VCaP (cell line): ENCODE data around the gene VPS16.

Source experiments
- H3K27ac ChIP-seq: fragments of 450-650 bp; 2 replicates; pipeline ENCODE4 v1.5.1; 2017
- CTCF ChIP-seq: fragments of 450-650 bp; conservative IDR thresholded peaks from 2 replicates; pipeline ENCODE4 v1.5.1; 2017; ENCODE audit warnings: mild to moderate bottlenecking, moderate library complexity

Gene VPS16

DNA sequence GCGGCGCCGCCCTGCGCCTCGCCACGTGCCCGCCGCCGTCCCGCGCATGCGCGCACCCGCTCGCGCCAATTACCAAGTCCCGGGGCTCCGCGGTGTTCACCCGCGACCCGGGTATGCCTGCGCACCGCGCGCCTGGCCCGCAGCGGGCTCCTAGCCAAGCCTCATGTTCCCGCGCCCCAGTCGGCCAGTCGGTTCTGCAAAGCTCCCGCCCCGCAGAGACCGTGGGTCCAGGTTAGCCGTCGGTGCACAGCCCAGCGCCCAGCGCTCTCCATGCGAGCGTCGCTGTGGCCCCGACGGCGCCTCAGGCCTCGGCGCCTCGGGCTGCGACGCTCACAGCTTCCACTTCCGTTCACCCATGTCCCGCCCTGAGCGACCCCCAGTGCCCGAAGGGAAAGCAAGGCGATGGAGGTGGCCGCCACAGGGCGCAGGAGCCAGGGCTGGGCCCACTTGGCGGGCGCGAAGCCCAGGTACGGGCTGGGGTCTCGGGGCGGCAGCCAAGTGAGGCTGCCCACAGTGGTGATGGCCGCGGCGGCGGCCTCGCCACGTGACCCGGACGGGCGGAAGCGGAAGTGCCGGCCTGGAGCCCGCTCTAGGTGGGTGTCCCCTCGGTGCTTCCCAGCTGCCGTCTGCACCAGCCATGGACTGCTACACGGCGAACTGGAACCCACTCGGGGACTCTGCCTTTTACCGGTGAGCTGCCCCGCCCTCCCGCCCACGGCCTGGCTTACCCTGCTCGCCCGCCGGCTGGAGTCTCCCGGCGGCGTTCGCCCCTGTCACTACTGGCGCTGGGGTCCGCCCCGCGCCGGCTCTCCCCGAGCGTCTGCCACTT, at the start of gene VPS16, which contains the start of gene PCED1A:
Gene VPS16 (plus strand): TSS at position 608 of the 829 bp plus-strand sequence. CDS start 30 bp downstream, at position 638.
Gene PCED1A (minus strand): TSS at position 518 of the 829 bp plus-strand sequence. CDS start 743 bp downstream, outside the sequence.
- H3K27ac ChIP-seq: peak within 1 kb of the TSS; percentile 91
- no peak for TF ChIP-seq CTCF

DNA sequence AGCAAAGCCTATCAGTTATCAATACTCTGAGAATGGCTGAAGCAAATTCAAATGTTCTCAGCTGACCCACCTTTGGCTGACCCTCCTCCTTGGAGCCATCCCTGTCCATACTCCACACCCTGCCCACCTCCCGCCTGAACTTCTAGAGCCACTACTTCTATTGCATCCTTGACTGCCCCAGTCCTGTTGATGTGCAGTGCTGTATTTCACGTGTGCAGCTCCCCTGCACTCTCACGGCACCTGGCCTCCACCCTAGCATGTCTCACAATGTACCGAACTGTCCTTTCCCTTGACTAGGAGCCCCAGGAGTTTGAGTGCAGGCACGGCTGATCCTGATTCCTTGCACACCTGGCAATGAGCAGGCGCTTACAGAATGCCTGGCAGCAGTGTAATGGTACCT, 47.1 kb upstream of the VPS16 start:
- TF ChIP-seq CTCF: no peak

GRCh38 chr20:2794202-2794748, 46.3 kb upstream of the VPS16 start:
- H3K27ac ChIP-seq: no peak overlapping the region
- no peak for TF ChIP-seq CTCF

More for the DNA sequence above, 47.1 kb upstream of the VPS16 start:
- H3K27ac ChIP-seq: no peak overlapping the region

DNA sequence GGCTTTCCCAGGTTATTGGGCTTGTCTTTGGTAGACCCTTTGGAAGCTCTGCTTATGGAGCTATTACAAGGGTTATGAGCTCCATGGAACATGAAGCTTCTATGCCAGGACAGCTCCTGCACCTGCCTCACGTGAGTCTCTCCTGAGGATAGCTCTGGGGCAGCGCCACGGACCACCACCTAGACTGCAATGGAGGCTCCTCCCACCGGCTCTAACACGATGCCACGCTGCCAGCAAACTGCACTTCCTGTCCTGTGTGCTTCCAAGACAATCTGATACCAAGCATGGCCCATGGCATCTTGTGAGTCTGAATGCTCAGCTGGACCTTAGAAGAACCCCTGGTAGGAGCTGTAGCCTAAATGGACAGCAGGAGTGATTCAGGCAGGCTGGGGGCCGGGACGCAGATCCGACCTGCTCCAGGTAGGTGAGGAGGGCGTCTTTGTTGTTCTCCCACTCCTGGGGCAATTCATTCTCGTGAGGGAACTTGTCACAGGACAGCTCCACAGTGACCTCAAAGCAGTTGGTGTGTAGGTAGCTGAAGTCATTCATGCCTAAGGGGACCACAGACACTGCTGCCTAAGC, 45.6 kb upstream of the VPS16 start:
- no peak overlapping the region for H3K27ac ChIP-seq
- TF ChIP-seq CTCF: no peak

- H3K27ac ChIP-seq: no peak overlapping the region
- TF ChIP-seq CTCF: no peak
Observed at GRCh38 chr20:2795451-2795850, 45.1 kb upstream of the VPS16 start.

DNA sequence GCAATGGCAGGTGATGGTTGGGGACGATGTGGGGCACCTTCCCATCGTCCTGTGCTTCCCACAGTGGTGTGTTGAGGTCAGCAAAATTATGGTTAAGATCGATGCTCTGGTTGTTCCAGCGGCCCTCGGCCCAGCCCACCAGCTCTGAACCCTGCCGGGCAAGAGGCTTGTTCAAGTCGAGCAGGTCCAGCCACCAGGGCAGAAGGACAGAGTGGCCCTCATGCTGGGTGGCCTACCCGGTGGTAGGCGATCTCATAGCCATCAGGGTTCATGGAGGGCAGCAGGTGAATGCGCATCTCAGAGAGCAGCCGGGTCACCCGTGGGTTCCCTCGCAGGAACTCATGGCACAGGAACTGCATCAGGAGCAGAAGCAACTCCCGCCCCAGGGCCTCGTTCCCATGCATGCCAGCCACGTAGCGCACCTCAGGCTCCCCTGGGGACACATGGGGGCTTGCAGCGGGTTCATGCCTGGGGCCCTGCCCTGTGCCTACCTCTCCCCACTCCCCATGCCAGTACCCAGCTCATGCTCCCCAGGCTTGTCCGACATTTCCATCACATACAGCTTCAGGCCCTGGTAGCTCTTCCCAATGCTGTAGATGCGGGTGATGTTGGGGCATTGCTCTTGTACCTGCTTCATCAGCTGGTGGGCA, 44.4 kb upstream of the VPS16 start:
- no peak for TF ChIP-seq CTCF
- H3K27ac ChIP-seq: no peak overlapping the region
